Osteocyte (in vitro differentiated cells): ENCODE data around the gene ZNF616. TPM values are rescaled to one million over a fixed set of nuclear protein-coding genes. Genes with fewer than 3 reads are reported as not detected.

ENCODE experiments used
- DNase-seq: peaks from one replicate; pipeline ENCODE4 v3.0.0; 2021; ENCODE audit warnings: mixed read lengths; ENCODE audit not compliant: unreplicated experiment; ENCODE audit errors: extremely low spot score
- H3K27ac Mint-ChIP-seq: one replicate; pipeline ENCODE4 v1.8.0; 2021; ENCODE audit warnings: mild to moderate bottlenecking, mixed read lengths; ENCODE audit not compliant: unreplicated experiment
- H3K27me3 Mint-ChIP-seq: one replicate; pipeline ENCODE4 v1.8.0; 2021; ENCODE audit warnings: mixed read lengths; ENCODE audit not compliant: unreplicated experiment
- H3K36me3 Mint-ChIP-seq: one replicate; pipeline ENCODE4 v1.8.0; 2021; ENCODE audit warnings: mixed read lengths; ENCODE audit not compliant: unreplicated experiment
- H3K4me1 Mint-ChIP-seq: one replicate; pipeline ENCODE4 v1.8.0; 2021; ENCODE audit warnings: mixed read lengths; ENCODE audit not compliant: unreplicated experiment
- H3K4me3 Mint-ChIP-seq: one replicate; pipeline ENCODE4 v1.8.0; 2021; ENCODE audit warnings: mild to moderate bottlenecking, moderate library complexity, mixed read lengths; ENCODE audit not compliant: unreplicated experiment
- H3K9me3 Mint-ChIP-seq: one replicate; pipeline ENCODE4 v1.8.0; 2021; ENCODE audit warnings: mixed read lengths; ENCODE audit not compliant: unreplicated experiment
- long read RNA-seq: library from polyadenylated mRNA; unstranded; transcript quantifications from one replicate; pipeline ENCODE4 v2.0.0, GENCODE V29; 2021
- total RNA-seq: library from RNA; stranded (reverse); gene quantifications from 2 replicates; pipeline ENCODE4 v1.2.1, GENCODE V29; 2021
- TF ChIP-seq, protein P1 (sequence below): fragments of 200-600 bp; sonication (generic); IDR thresholded peaks from 2 replicates; pipeline ENCODE4 v1.5.0; 2021; ENCODE audit warnings: antibody characterized with exemption, mild to moderate bottlenecking, moderate library complexity

ZNF616 gene
- total RNA-seq, result 15.0 and 16.5 TPM in 2 replicates
- long read RNA-seq, full-length matches to known transcripts, result 44 of 53 reads
- long read RNA-seq, partial matches to known transcripts, result 0 of 53 reads
- long read RNA-seq, other reads (novel, unspliced or antisense), result 9 of 53 reads

DNA sequence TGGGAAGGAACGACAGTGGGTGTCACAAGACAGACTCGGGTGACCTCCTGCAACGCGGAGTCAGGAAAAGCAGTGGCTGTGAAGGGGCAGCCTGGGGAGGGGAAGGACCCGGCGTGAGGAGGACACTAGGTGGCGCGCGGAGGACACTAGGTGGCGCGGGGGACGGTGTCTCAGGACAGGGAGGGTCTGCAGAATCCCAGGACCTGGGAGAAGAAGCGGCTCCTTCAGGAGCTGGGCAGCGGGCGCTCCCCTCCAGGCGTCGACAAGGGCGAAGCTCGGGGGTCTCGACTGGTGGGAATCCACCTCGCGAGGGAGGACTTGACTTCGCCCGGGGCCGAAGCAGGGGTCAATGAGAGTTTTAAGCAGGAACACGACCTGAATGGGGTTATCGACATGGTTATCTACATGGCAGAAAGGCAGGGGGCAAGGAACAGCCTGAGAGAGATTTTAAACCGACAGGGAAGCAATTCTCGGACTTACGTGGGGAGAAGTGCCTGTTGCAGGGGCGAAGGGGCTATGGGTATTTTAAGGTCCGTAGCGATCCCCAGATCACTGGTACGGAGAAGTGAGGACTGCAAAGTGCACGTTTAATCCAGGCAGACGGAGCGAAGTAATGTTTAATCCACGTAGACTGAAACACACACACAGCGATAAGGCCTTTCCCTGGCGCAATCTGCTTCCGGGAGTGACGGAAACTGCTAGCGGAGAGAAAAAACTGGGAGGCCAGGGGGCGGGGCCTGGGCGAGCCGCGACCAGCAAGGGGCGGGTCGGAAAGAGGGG, at the start of gene ZNF616:
Gene ZNF616, minus strand, starts transcription at position 687 of the 780 bp plus-strand sequence. CDS start 9,426 bp downstream, outside the sequence.
- peak within 1 kb of the TSS; percentile 96 for H3K4me3 Mint-ChIP-seq

DNA sequence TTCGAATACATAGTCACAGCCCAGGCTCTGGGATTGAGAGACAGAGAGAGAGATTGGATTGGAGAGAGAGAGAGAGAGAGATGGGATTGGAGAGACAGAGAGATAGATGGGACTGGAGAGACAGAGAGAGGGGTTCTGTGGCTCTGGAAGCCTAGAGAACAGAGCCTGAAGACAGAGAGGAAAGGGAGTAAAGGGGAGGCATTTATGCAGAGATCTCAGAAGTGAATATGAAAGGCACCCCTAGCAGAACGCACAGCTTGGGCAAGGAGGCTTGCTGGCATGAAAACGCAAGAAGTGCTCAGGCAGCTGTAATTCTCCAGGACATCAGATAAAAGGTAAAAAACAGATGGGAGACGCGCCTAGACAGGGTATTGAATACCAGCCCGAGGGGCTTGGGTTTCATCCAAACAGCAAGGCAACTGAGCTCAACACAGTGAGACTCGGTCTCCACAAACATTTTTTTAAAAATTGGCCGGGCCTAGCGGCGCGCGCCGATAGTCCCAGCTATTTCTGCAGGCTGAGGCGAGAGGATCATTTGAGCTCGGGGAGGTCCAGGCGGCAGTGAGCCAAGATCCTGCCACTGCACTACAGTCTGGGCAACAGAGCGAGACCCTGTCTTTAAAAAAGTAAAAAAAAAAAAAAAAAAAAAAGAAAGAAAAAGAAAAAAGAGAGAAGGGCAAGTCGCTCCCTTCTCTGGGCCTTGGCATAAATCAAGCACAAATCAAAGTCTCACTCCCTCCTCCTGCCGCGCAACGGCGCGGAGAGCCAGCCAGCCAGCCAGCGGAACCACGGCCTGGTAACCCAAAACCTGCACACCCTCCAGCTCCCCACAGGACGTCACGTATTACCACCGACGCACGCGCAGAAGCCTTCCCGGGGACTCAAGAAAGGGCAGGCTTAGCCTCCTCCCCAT, 49.3 kb upstream of the ZNF616 start:
- TF ChIP-seq, protein P1, sequence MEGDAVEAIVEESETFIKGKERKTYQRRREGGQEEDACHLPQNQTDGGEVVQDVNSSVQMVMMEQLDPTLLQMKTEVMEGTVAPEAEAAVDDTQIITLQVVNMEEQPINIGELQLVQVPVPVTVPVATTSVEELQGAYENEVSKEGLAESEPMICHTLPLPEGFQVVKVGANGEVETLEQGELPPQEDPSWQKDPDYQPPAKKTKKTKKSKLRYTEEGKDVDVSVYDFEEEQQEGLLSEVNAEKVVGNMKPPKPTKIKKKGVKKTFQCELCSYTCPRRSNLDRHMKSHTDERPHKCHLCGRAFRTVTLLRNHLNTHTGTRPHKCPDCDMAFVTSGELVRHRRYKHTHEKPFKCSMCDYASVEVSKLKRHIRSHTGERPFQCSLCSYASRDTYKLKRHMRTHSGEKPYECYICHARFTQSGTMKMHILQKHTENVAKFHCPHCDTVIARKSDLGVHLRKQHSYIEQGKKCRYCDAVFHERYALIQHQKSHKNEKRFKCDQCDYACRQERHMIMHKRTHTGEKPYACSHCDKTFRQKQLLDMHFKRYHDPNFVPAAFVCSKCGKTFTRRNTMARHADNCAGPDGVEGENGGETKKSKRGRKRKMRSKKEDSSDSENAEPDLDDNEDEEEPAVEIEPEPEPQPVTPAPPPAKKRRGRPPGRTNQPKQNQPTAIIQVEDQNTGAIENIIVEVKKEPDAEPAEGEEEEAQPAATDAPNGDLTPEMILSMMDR, result peak; percentile 19
- Mint-ChIP-seq H3K27me3 (no peaks in the 10 kb centered on the region), H3K4me3 (peak overlapping the region; percentile 98), H3K9me3 (no peaks in the 10 kb centered on the region), H3K4me1 (peaks cover 33% of the 10 kb centered on the region), H3K27ac (peak overlapping the region; percentile 100), H3K36me3 (peaks cover 12% of the 10 kb centered on the region)
- DNase-seq, result peak; percentile 89

More for the DNA sequence above, at the start of gene ZNF616:
- peak; percentile 99 for DNase-seq
- H3K36me3 Mint-ChIP-seq, result peaks cover 30% of the 10 kb centered on the region
- TF ChIP-seq, protein P1, result peak; percentile 88
- peaks cover 19% of the 10 kb centered on the region for H3K4me1 Mint-ChIP-seq
- no peaks in the 10 kb centered on the region for H3K27me3 Mint-ChIP-seq
- H3K27ac Mint-ChIP-seq, result peak within 1 kb of the TSS; percentile 99
- peaks cover 21% of the 10 kb centered on the region for H3K9me3 Mint-ChIP-seq

DNA sequence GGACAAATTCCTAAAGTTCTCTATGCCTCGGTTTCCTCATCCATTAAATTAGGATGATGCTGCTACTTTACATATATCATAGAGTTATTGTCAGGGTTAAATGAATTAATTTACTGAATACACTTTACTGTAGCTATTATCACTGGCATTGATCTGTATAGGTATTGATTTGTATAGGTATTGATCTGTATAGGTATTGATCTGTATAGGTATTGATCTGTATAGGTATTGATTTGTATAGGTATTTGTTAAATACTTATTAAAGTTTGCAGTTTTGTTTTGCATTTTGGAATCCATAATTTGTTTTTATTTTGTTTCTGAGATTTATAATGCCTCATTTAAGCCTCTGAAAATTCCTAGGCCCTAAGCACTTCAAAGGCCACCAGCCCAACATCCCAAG, 47.7 kb upstream of the ZNF616 start:
- H3K9me3 Mint-ChIP-seq, result no peaks in the 10 kb centered on the region
- no peaks in the 10 kb centered on the region for H3K27me3 Mint-ChIP-seq
- peaks cover 5% of the 10 kb centered on the region for H3K36me3 Mint-ChIP-seq
- H3K4me1 Mint-ChIP-seq, result peaks cover 26% of the 10 kb centered on the region
- H3K27ac Mint-ChIP-seq, result no peak overlapping the region
- TF ChIP-seq, protein P1, result no peak
- peak overlapping the region; percentile 14 for H3K4me3 Mint-ChIP-seq
- DNase-seq, result no peak

DNA sequence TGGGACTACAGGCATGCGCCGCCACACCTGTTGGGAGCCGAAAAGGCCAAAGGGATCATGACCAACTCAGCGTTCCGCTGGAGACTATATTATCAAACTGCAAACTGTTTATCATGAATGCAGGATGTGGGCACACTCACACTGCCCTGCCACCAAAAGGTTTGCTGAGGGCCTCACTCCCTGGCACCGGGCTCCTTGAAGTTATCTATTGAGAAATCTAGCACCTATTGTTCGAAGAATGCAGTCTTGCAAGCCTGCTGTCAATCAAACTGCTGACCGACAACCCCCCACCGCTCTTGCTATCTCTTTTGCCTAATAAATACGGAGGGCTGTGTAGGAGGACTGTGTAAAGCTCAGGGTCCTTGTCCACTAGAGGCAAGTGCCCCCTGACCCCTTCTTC, 36.8 kb upstream of the ZNF616 start:
- H3K27ac Mint-ChIP-seq, result no peak overlapping the region
- H3K4me3 Mint-ChIP-seq, result no peak overlapping the region
- no peaks in the 10 kb centered on the region for H3K36me3 Mint-ChIP-seq
- no peak for DNase-seq
- no peaks in the 10 kb centered on the region for H3K27me3 Mint-ChIP-seq
- no peaks in the 10 kb centered on the region for H3K9me3 Mint-ChIP-seq
- TF ChIP-seq, protein P1, result no peak
- peaks cover 7% of the 10 kb centered on the region for H3K4me1 Mint-ChIP-seq
